GM20431 (cell line): ENCODE measurements around the gene TSPAN5.

Source experiments
- in situ Hi-C: fragments of 300-500 bp; cut with MseI, MboI; formaldehyde crosslinking; loops from one replicate; pipeline ENCODE4 v1.15.0; 2020; ENCODE audit warnings: low sequenced_read_pairs; ENCODE audit not compliant: unreplicated experiment

TSPAN5 gene

GRCh38 chr4:98625399-98625798, 33.0 kb downstream of the TSPAN5 start:
- in situ Hi-C loops: no loop called here

- in situ Hi-C loops: no loop called here
Measured at GRCh38 chr4:98624642-98625041, 33.8 kb downstream of the TSPAN5 start.

- in situ Hi-C loops: no loop called here
Measured at GRCh38 chr4:98624144-98624543, 34.3 kb downstream of the TSPAN5 start.

- in situ Hi-C loops: no loop called here
Measured at GRCh38 chr4:98623126-98623802, 35.1 kb downstream of the TSPAN5 start.

- in situ Hi-C loops: no loop called here
Measured at GRCh38 chr4:98620087-98620784, 38.2 kb downstream of the TSPAN5 start.

GRCh38 chr4:98619180-98619579, 39.2 kb downstream of the TSPAN5 start:
- in situ Hi-C loops: no loop called here

GRCh38 chr4:98618680-98619079, 39.7 kb downstream of the TSPAN5 start:
- in situ Hi-C loops: no loop called here

GRCh38 chr4:98617358-98618047, 40.9 kb downstream of the TSPAN5 start:
- in situ Hi-C loops: no loop called here

- in situ Hi-C loops: no loop called here
Measured at GRCh38 chr4:98615991-98616390, 42.4 kb downstream of the TSPAN5 start.

GRCh38 chr4:98614662-98615061, 43.7 kb downstream of the TSPAN5 start:
- in situ Hi-C loops: no loop called here

- in situ Hi-C loops: no loop called here
Measured at GRCh38 chr4:98614094-98614493, 44.3 kb downstream of the TSPAN5 start.

GRCh38 chr4:98613453-98614075, 44.8 kb downstream of the TSPAN5 start:
- in situ Hi-C loops: no loop called here

GRCh38 chr4:98612318-98613250, 45.8 kb downstream of the TSPAN5 start:
- in situ Hi-C loops: no loop called here

- in situ Hi-C loops: no loop called here
Measured at GRCh38 chr4:98611677-98612317, 46.6 kb downstream of the TSPAN5 start.

GRCh38 chr4:98610926-98611676, 47.3 kb downstream of the TSPAN5 start:
- in situ Hi-C loops: no loop called here

GRCh38 chr4:98610431-98610830, 48.0 kb downstream of the TSPAN5 start:
- in situ Hi-C loops: no loop called here

- in situ Hi-C loops: no loop called here
Measured at GRCh38 chr4:98609934-98610333, 48.5 kb downstream of the TSPAN5 start.

GRCh38 chr4:98608356-98608755, 50.1 kb downstream of the TSPAN5 start:
- in situ Hi-C loops: no loop called here

- in situ Hi-C loops: no loop called here
Measured at GRCh38 chr4:98606894-98607293, 51.5 kb downstream of the TSPAN5 start.
